Cardiac muscle cell (in vitro differentiated cells and primary cell): ENCODE data around the gene MPHOSPH9. TPM values are rescaled to one million over a fixed set of nuclear protein-coding genes. Genes with fewer than 3 reads are reported as not detected.

Experiments
- DNase-seq, 2 donors: peaks; one replicate each; pipeline versions ENCODE4 v3.0.0 to v3.0.0-alpha.2; 2010 to 2017; ENCODE audit warnings: low read depth in 1 of 2, low spot score in 1 of 2
- H3K27ac ChIP-seq: fragments of 200-600 bp; sonication (generic); 2 replicates; pipeline ENCODE4 v1.5.1; 2016
- H3K27me3 ChIP-seq: fragments of 200-600 bp; sonication (generic); 2 replicates; pipeline ENCODE4 v1.6.0; 2016; ENCODE audit warnings: control low read depth
- H3K36me3 ChIP-seq: fragments of 200-600 bp; sonication (generic); 2 replicates; pipeline ENCODE4 v1.5.1; 2016; ENCODE audit warnings: control low read depth
- H3K4me1 ChIP-seq: fragments of 200-600 bp; sonication (generic); 2 replicates; pipeline ENCODE4 v1.8.1; 2017; ENCODE audit warnings: low read depth, mild to moderate bottlenecking, mixed run types
- H3K4me3 ChIP-seq: fragments of 200-600 bp; sonication (generic); 2 replicates; pipeline ENCODE4 v1.5.1; 2016; ENCODE audit warnings: mild to moderate bottlenecking
- H3K9me3 ChIP-seq: fragments of 200-600 bp; sonication (generic); 2 replicates; pipeline ENCODE4 v1.5.1; 2017; ENCODE audit warnings: low read depth, mild to moderate bottlenecking, control low read depth
- polyA plus RNA-seq: library from polyadenylated mRNA; unstranded; fragments of >200 nt; fragmentation: Nextera tagmentation; extraction: Ambion mirVana; gene quantifications from 2 replicates; pipeline ENCODE4 v1.2.1, GENCODE V29; 2016
- total RNA-seq: library from RNA; depleted of rRNA; stranded (reverse); fragments of >200 nt; gene quantifications from 2 replicates; pipeline ENCODE4 v1.2.3, GENCODE V29; 2016
- TF ChIP-seq, protein P1 (sequence below): IDR thresholded peaks from 2 replicates; pipeline ENCODE4 v1.5.1; 2012; ENCODE audit warnings: low read depth, mild to moderate bottlenecking, low read length

The MPHOSPH9 gene, protein sequence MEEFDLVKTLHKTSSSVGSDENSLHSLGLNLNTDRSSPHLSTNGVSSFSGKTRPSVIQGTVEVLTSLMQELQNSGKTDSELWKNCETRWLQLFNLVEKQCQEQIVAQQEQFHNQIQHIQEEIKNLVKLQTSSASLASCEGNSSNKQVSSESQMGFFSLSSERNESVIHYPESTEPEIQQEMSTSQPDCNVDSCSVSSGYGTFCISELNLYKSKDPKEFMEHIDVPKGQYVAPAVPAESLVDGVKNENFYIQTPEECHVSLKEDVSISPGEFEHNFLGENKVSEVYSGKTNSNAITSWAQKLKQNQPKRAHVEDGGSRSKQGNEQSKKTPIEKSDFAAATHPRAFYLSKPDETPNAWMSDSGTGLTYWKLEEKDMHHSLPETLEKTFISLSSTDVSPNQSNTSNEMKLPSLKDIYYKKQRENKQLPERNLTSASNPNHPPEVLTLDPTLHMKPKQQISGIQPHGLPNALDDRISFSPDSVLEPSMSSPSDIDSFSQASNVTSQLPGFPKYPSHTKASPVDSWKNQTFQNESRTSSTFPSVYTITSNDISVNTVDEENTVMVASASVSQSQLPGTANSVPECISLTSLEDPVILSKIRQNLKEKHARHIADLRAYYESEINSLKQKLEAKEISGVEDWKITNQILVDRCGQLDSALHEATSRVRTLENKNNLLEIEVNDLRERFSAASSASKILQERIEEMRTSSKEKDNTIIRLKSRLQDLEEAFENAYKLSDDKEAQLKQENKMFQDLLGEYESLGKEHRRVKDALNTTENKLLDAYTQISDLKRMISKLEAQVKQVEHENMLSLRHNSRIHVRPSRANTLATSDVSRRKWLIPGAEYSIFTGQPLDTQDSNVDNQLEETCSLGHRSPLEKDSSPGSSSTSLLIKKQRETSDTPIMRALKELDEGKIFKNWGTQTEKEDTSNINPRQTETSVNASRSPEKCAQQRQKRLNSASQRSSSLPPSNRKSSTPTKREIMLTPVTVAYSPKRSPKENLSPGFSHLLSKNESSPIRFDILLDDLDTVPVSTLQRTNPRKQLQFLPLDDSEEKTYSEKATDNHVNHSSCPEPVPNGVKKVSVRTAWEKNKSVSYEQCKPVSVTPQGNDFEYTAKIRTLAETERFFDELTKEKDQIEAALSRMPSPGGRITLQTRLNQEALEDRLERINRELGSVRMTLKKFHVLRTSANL
- 47.8 and 90.9 TPM in 2 replicates for total RNA-seq
- 18.1 and 42.8 TPM in 2 replicates for polyA plus RNA-seq

DNA sequence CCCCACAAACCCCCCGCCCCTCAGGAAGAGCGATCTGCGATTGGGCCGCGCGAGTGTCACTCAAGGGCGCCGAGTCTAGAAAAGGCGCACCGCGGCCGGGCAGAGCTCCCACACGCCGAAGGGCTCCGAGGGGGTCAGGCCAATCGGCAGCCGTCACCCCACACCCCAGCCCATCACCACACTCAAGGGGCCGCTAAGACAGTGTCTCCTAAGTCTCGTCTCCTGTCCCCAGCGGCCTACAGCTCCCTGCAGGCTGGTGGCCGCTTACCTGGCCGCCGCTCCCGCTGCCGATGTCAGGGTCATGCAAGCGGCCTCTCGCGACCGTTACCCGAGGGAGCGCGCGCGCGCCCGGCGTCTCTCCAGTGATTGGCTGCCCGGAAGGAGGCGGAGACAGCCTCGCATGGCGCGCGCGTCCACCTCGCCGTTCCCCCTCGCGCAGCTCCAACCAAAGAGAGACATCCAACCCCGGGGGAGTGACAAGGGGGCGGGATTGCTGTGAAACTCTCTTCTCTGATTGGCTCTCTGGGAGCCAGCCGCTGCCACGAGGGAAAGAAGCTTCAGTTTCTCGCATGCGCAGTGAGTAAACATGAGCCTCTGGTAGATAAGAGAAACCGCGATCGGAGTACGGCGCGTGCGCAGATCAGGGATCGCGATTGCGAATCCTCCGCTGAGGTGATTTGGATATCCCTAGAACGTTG, at the start of gene MPHOSPH9, which contains the start of gene MTRFR:
MPHOSPH9 (minus strand) TSS at position 335 of the 698 bp plus-strand sequence. CDS start 2,777 bp downstream, outside the sequence.
MTRFR (plus strand) TSS at position 630 of the 698 bp plus-strand sequence. CDS start 20,239 bp downstream, outside the sequence.
- peak; percentile 100 for DNase-seq
- no peaks in the 10 kb centered on the region for H3K36me3 ChIP-seq
- H3K27me3 ChIP-seq = no peaks in the 10 kb centered on the region
- peak within 1 kb of the TSS; percentile 91 for H3K27ac ChIP-seq
- peaks cover 13% of the 10 kb centered on the region for H3K4me1 ChIP-seq
- peak within 1 kb of the TSS; percentile 83 for H3K4me3 ChIP-seq
- TF ChIP-seq, protein P1, sequence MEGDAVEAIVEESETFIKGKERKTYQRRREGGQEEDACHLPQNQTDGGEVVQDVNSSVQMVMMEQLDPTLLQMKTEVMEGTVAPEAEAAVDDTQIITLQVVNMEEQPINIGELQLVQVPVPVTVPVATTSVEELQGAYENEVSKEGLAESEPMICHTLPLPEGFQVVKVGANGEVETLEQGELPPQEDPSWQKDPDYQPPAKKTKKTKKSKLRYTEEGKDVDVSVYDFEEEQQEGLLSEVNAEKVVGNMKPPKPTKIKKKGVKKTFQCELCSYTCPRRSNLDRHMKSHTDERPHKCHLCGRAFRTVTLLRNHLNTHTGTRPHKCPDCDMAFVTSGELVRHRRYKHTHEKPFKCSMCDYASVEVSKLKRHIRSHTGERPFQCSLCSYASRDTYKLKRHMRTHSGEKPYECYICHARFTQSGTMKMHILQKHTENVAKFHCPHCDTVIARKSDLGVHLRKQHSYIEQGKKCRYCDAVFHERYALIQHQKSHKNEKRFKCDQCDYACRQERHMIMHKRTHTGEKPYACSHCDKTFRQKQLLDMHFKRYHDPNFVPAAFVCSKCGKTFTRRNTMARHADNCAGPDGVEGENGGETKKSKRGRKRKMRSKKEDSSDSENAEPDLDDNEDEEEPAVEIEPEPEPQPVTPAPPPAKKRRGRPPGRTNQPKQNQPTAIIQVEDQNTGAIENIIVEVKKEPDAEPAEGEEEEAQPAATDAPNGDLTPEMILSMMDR = no peak
- no peaks in the 10 kb centered on the region for H3K9me3 ChIP-seq

DNA sequence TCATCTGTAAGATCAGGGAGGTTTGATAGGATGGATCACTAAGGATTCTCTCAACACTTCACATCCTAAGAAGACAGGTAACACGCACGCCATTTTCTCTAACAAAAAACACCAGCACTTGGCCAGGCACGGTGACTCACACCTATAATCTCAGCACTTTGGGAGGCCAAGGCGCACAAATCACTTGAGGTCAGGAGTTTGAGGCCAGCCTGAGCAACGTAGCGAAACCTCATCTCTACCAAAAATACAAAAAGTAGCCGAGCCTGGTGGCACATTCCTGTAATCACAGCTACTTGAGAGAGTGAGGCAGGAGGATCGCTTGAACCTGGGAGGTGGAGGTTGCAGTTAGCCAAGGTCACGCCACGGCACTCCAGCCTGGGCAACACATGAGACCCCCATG, 49.2 kb upstream of the MPHOSPH9 start:
- DNase-seq = no peak
- H3K27me3 ChIP-seq = no peaks in the 10 kb centered on the region
- H3K4me1 ChIP-seq = no peaks in the 10 kb centered on the region
- no peak overlapping the region for H3K4me3 ChIP-seq
- H3K9me3 ChIP-seq = no peaks in the 10 kb centered on the region
- TF ChIP-seq, protein P1 = no peak
- H3K27ac ChIP-seq = no peak overlapping the region
- no peaks in the 10 kb centered on the region for H3K36me3 ChIP-seq

DNA sequence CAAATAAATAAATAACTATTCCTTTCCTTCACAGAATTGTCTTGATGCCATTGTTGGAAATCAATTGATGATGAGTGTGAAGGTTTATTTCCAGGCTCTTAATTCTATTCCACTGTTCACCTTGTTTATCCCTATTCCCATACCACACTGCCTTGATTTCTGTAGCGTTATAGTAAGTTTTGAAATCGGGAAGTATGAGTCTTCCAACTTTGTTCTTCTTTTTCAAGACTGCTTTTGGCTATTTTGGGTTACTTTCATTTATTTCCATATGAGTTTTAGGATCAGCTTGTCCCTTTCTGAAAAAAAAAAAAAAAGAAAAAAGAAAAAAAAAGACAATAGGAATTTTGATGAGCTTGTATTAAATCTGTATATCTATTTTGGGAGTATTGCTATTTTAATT, 48.0 kb upstream of the MPHOSPH9 start:
- no peaks in the 10 kb centered on the region for H3K36me3 ChIP-seq
- TF ChIP-seq, protein P1 = no peak
- no peak for DNase-seq
- H3K9me3 ChIP-seq = no peaks in the 10 kb centered on the region
- no peak overlapping the region for H3K27ac ChIP-seq
- H3K4me3 ChIP-seq = no peak overlapping the region
- no peaks in the 10 kb centered on the region for H3K27me3 ChIP-seq
- no peaks in the 10 kb centered on the region for H3K4me1 ChIP-seq

DNA sequence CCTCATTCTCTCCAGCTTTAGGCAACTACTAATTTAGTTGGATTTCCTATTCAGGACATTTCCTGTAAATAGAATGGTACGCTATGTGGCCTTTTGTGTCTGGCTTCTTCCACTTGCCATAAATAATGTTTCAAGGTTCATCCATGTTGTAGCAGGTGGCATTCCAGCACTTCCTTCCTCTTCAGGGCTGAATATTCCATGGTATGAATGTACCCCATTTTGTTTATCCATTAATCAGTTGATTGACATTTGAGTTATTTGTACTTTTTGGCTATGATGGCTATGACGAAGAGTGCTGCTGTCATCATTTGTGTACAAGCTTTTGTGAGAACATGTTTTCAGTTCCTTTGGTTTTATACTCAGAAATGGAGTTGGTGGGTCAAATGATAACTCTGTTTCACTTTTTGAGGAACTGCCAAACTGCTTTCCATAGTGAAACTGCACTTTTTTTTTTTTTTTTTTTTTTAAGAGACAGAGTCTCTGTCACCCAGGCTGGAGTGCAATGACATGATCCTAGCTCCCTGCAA, 45.2 kb upstream of the MPHOSPH9 start:
- Histone ChIP-seq H3K4me3 (no peak overlapping the region), H3K4me1 (no peaks in the 10 kb centered on the region), H3K9me3 (no peaks in the 10 kb centered on the region), H3K36me3 (no peaks in the 10 kb centered on the region), H3K27ac (no peak overlapping the region), H3K27me3 (no peaks in the 10 kb centered on the region)
- no peak for DNase-seq
- TF ChIP-seq, protein P1 = no peak
